GM18867 (cell line): ENCODE results near the gene SLC31A1.
A peak's percentile ranks its signal among the peaks of the same experiment; 100 is the strongest.

Source experiments
- ATAC-seq: cut with Tn5 transposase; IDR thresholded peaks from one replicate; pipeline ENCODE4 v1.9.1; 2021; ENCODE audit warnings: mild to moderate bottlenecking, moderate library complexity; ENCODE audit not compliant: unreplicated experiment

The SLC31A1 gene

GRCh38 chr9:113221003-113221799 lies at the start of gene SLC31A1, which contains the start of gene FKBP15:
Gene SLC31A1, plus strand, starts transcription at chr9:113221544. Its CDS starts 34,605 bp downstream, at chr9:113256149.
Gene FKBP15, minus strand, starts transcription at chr9:113221277. Its CDS starts 34 bp downstream, at chr9:113221243.
- ATAC-seq: peak; percentile 88

- ATAC-seq: no peak
Measured at GRCh38 chr9:113173341-113173740, 48.0 kb upstream of the SLC31A1 start.

GRCh38 chr9:113176803-113177202 lies 44.5 kb upstream of the SLC31A1 start:
- no peak for ATAC-seq

GRCh38 chr9:113177251-113177650 lies 44.1 kb upstream of the SLC31A1 start:
- no peak for ATAC-seq

- no peak for ATAC-seq
Measured at GRCh38 chr9:113178087-113178486, 43.3 kb upstream of the SLC31A1 start.

- ATAC-seq: peak; percentile 52
Measured at GRCh38 chr9:113179839-113180238, 41.5 kb upstream of the SLC31A1 start.

GRCh38 chr9:113181165-113181564 lies 40.2 kb upstream of the SLC31A1 start:
- ATAC-seq: no peak

GRCh38 chr9:113183956-113184488 lies 37.3 kb upstream of the SLC31A1 start:
- no peak for ATAC-seq

GRCh38 chr9:113184539-113184938 lies 36.8 kb upstream of the SLC31A1 start:
- ATAC-seq: no peak

GRCh38 chr9:113185271-113185670 lies 36.1 kb upstream of the SLC31A1 start:
- ATAC-seq: no peak

- ATAC-seq: no peak
Measured at GRCh38 chr9:113186137-113186755, 35.1 kb upstream of the SLC31A1 start.

- no peak for ATAC-seq
Measured at GRCh38 chr9:113187929-113188595, 33.3 kb upstream of the SLC31A1 start.

- no peak for ATAC-seq
Measured at GRCh38 chr9:113192455-113192854, 28.9 kb upstream of the SLC31A1 start.

- no peak for ATAC-seq
Measured at GRCh38 chr9:113199683-113200329, 21.5 kb upstream of the SLC31A1 start.

- no peak for ATAC-seq
Measured at GRCh38 chr9:113205432-113205831, 15.9 kb upstream of the SLC31A1 start.

GRCh38 chr9:113205861-113206260 lies 15.5 kb upstream of the SLC31A1 start:
- no peak for ATAC-seq

- no peak for ATAC-seq
Measured at GRCh38 chr9:113210815-113211214, 10.5 kb upstream of the SLC31A1 start.

GRCh38 chr9:113215132-113215531 lies 6.2 kb upstream of the SLC31A1 start:
- ATAC-seq: no peak

- no peak for ATAC-seq
Measured at GRCh38 chr9:113216406-113216805, 4.9 kb upstream of the SLC31A1 start.

GRCh38 chr9:113219186-113219936 lies 2.0 kb upstream of the SLC31A1 start:
- ATAC-seq: peak; percentile 40
